Cardiac muscle cell (in vitro differentiated cells and primary cell): ENCODE results near the gene TCF12. TPM values are rescaled to one million over a fixed set of nuclear protein-coding genes. Genes with fewer than 3 reads are reported as not detected.

Source experiments
- DNase-seq, 2 donors: peaks; one replicate each; pipeline versions ENCODE4 v3.0.0 to v3.0.0-alpha.2; 2010 to 2017; ENCODE audit warnings: low read depth in 1 of 2, low spot score in 1 of 2
- H3K27ac ChIP-seq: fragments of 200-600 bp; sonication (generic); 2 replicates; pipeline ENCODE4 v1.5.1; 2016
- H3K27me3 ChIP-seq: fragments of 200-600 bp; sonication (generic); 2 replicates; pipeline ENCODE4 v1.6.0; 2016; ENCODE audit warnings: control low read depth
- H3K36me3 ChIP-seq: fragments of 200-600 bp; sonication (generic); 2 replicates; pipeline ENCODE4 v1.5.1; 2016; ENCODE audit warnings: control low read depth
- H3K4me1 ChIP-seq: fragments of 200-600 bp; sonication (generic); 2 replicates; pipeline ENCODE4 v1.8.1; 2017; ENCODE audit warnings: low read depth, mild to moderate bottlenecking, mixed run types
- H3K4me3 ChIP-seq: fragments of 200-600 bp; sonication (generic); 2 replicates; pipeline ENCODE4 v1.5.1; 2016; ENCODE audit warnings: mild to moderate bottlenecking
- H3K9me3 ChIP-seq: fragments of 200-600 bp; sonication (generic); 2 replicates; pipeline ENCODE4 v1.5.1; 2017; ENCODE audit warnings: low read depth, mild to moderate bottlenecking, control low read depth
- polyA plus RNA-seq: library from polyadenylated mRNA; unstranded; fragments of >200 nt; fragmentation: Nextera tagmentation; extraction: Ambion mirVana; gene quantifications from 2 replicates; pipeline ENCODE4 v1.2.1, GENCODE V29; 2016
- total RNA-seq: library from RNA; depleted of rRNA; stranded (reverse); fragments of >200 nt; gene quantifications from 2 replicates; pipeline ENCODE4 v1.2.3, GENCODE V29; 2016
- TF ChIP-seq, protein P1 (sequence below): IDR thresholded peaks from 2 replicates; pipeline ENCODE4 v1.5.1; 2012; ENCODE audit warnings: low read depth, mild to moderate bottlenecking, low read length

Gene TCF12
- total and polyA plus RNA-seq, 2 experiments from 2014 or later, result 42.6 to 137 TPM

GRCh38 chr15:56965231-56966013 lies 47.0 kb downstream of the TCF12 start:
- Histone ChIP-seq H3K4me3 (no peak overlapping the region), H3K36me3 (no peaks in the 10 kb centered on the region), H3K27ac (no peak overlapping the region), H3K4me1 (peaks cover 23% of the 10 kb centered on the region), H3K9me3 (no peaks in the 10 kb centered on the region), H3K27me3 (no peaks in the 10 kb centered on the region)
- TF ChIP-seq, protein P1, sequence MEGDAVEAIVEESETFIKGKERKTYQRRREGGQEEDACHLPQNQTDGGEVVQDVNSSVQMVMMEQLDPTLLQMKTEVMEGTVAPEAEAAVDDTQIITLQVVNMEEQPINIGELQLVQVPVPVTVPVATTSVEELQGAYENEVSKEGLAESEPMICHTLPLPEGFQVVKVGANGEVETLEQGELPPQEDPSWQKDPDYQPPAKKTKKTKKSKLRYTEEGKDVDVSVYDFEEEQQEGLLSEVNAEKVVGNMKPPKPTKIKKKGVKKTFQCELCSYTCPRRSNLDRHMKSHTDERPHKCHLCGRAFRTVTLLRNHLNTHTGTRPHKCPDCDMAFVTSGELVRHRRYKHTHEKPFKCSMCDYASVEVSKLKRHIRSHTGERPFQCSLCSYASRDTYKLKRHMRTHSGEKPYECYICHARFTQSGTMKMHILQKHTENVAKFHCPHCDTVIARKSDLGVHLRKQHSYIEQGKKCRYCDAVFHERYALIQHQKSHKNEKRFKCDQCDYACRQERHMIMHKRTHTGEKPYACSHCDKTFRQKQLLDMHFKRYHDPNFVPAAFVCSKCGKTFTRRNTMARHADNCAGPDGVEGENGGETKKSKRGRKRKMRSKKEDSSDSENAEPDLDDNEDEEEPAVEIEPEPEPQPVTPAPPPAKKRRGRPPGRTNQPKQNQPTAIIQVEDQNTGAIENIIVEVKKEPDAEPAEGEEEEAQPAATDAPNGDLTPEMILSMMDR, result no peak
- DNase-seq, result no peak

DNA sequence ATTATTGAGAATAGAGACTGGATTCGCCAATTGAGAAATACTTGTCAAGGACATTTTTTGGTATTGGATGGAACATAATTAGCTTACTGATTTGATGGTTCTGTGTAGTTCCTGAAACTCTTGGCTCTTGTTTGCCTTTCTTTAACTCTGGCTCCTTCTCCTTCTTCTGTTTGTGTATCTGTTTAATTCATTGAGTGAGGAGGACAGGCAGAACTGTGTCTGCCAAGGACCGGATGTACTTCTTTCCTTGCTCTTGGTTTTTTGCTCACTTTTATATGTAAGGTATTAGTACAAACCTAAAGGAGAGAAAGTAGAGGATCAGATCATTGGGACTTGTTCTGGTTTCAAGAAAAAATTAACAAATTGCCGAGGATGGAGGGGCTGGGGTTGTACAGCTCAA lies 48.9 kb downstream of the TCF12 start:
- no peak overlapping the region for H3K27ac ChIP-seq
- TF ChIP-seq, protein P1, result no peak
- DNase-seq, result no peak
- H3K4me3 ChIP-seq, result no peak overlapping the region
- H3K27me3 ChIP-seq, result no peaks in the 10 kb centered on the region
- no peaks in the 10 kb centered on the region for H3K36me3 ChIP-seq
- H3K9me3 ChIP-seq, result no peaks in the 10 kb centered on the region
- peaks cover 34% of the 10 kb centered on the region for H3K4me1 ChIP-seq

DNA sequence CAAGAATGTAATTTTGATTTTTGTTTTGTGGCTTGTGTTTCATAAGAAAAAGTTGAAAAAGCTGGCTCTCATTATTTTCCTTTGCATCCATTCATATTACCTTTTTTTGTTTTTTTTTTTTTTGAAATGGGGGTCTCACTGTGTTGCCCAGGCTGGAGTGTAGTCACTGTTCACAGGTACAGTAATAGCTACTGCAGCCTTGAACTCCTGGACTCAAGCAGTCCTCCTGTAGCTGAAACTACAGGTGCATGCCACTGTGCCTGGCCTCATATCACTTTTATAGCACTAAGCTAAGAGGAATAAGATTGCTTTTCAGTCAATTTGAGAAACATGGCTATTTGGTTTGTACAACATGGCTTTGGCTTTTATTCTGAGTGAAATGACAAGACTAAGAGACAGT lies 49.8 kb downstream of the TCF12 start:
- Histone ChIP-seq H3K27me3 (no peaks in the 10 kb centered on the region), H3K36me3 (no peaks in the 10 kb centered on the region), H3K4me3 (no peak overlapping the region), H3K27ac (peak overlapping the region; percentile 58), H3K9me3 (no peaks in the 10 kb centered on the region), H3K4me1 (peaks cover 37% of the 10 kb centered on the region)
- DNase-seq, result no peak
- TF ChIP-seq, protein P1, result no peak

DNA sequence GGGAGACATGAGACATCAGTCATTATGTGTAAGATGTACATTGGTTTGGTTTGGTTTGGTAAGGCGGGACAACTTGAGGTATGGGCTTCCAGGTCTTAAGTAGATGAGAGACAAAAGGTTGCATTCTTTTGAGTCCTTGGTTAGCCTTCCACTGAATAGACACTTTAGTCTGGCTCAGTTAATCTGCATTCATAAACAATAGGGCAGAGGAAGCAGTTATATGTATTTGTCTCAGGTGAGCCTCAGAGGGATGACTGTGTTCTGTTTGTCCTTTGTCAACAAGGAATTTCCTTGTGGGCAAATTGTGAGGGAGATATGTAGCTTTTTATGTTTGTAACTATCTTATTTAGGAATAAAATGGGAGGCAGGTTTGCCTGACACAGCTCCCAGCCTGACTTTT lies 50.4 kb downstream of the TCF12 start:
- Histone ChIP-seq H3K36me3 (no peaks in the 10 kb centered on the region), H3K4me3 (no peak overlapping the region), H3K9me3 (no peaks in the 10 kb centered on the region), H3K4me1 (peaks cover 37% of the 10 kb centered on the region), H3K27ac (peak overlapping the region; percentile 58), H3K27me3 (no peaks in the 10 kb centered on the region)
- DNase-seq, result no peak
- TF ChIP-seq, protein P1, result no peak

GRCh38 chr15:56969265-56969895 lies 50.9 kb downstream of the TCF12 start:
- Histone ChIP-seq H3K27me3 (no peaks in the 10 kb centered on the region), H3K27ac (peak overlapping the region; percentile 58), H3K4me3 (no peak overlapping the region), H3K4me1 (peaks cover 37% of the 10 kb centered on the region), H3K36me3 (no peaks in the 10 kb centered on the region), H3K9me3 (no peaks in the 10 kb centered on the region)
- TF ChIP-seq, protein P1, result no peak
- DNase-seq, result no peak
